A673 (cell line): ENCODE data around the gene UBALD1. TPM values are rescaled to one million over a fixed set of nuclear protein-coding genes. Genes with fewer than 3 reads are reported as not detected.

Experiments used
- BruUV-seq: library from RNA; stranded (reverse); fragments of 400-500 nt; replicated peaks from 2 replicates; lab custom pipeline; 2021; lab: Mats Ljungman, UMichigan
- CTCF ChIA-PET: fragments of 300-600 bp; sonication (Branson Sonifier 250); formaldehyde crosslinking; loops from one replicate; lab custom pipeline; 2022; ENCODE audit warnings: antibody characterized with exemption; lab: Charles Lee
- POLR2A ChIA-PET: fragments of 300-600 bp; sonication (Branson Sonifier 250); formaldehyde crosslinking; loops from one replicate; lab custom pipeline; 2022; ENCODE audit warnings: antibody characterized with exemption; ENCODE audit not compliant: low non-redundant PET; lab: Charles Lee
- DNase-seq: peaks from one replicate; pipeline ENCODE4 v3.0.0-alpha.2; 2015; ENCODE audit warnings: low spot score
- H3K27ac ChIP-seq: fragments of 200-600 bp; sonication (generic); 2 replicates; pipeline ENCODE4 v1.5.1; 2016; ENCODE audit warnings: mixed run types, low read depth, mild to moderate bottlenecking, mixed read lengths, antibody characterized with exemption, low read length; ENCODE audit not compliant: poor library complexity, severe bottlenecking
- H3K27me3 ChIP-seq: fragments of 200-600 bp; sonication (generic); replicated peaks from 2 replicates; pipeline ENCODE4 v1.6.1; 2017; ENCODE audit warnings: mixed run types, low read depth, mild to moderate bottlenecking, mixed read lengths, antibody characterized with exemption, low read length; ENCODE audit not compliant: insufficient read depth, poor library complexity
- H3K36me3 ChIP-seq: fragments of 200-600 bp; sonication (generic); 2 replicates; pipeline ENCODE4 v1.6.1; 2016; ENCODE audit warnings: mixed run types, mild to moderate bottlenecking, mixed read lengths, antibody characterized with exemption, low read length; ENCODE audit not compliant: insufficient read depth, poor library complexity, severe bottlenecking
- H3K4me1 ChIP-seq: fragments of 200-600 bp; sonication (generic); 2 replicates; pipeline ENCODE4 v1.6.1; 2017; ENCODE audit warnings: mixed run types, mild to moderate bottlenecking, mixed read lengths, antibody characterized with exemption, low read length; ENCODE audit not compliant: insufficient read depth, poor library complexity, severe bottlenecking
- H3K4me3 ChIP-seq: fragments of 200-600 bp; sonication (generic); 2 replicates; pipeline ENCODE4 v1.5.1; 2016; ENCODE audit warnings: low read depth, mixed run types, mild to moderate bottlenecking, mixed read lengths, low read length; ENCODE audit not compliant: poor library complexity, severe bottlenecking
- H3K9me3 ChIP-seq: fragments of 200-600 bp; sonication (generic); 2 replicates; pipeline ENCODE4 v1.6.1; 2016; ENCODE audit warnings: mixed run types, low read depth, mild to moderate bottlenecking, mixed read lengths, antibody characterized with exemption, low read length; ENCODE audit not compliant: poor library complexity, severe bottlenecking
- CTCF ChIP-seq: fragments of 300-800, 200-600 bp; sonication (generic); conservative IDR thresholded peaks from 2 replicates; pipeline ENCODE4 v1.5.1; 2017; ENCODE audit warnings: low read depth, mild to moderate bottlenecking, antibody characterized with exemption, low read length, moderate library complexity, mixed read lengths
- EZH2 ChIP-seq: fragments of 200-600 bp; sonication (generic); IDR thresholded peaks from 2 replicates; pipeline ENCODE4 v1.6.1; 2017; ENCODE audit warnings: borderline replicate concordance, low read depth, mild to moderate bottlenecking, mixed read lengths, antibody characterized with exemption, low read length; ENCODE audit not compliant: poor library complexity, severe bottlenecking
- intact Hi-C: fragments of 100-400 bp; cut with micrococcal nuclease; formaldehyde crosslinking; loops from one replicate; pipeline ENCODE4 v1.10.0; 2022; ENCODE audit not compliant: unreplicated experiment
- total RNA-seq: library from RNA; stranded (reverse); gene quantifications from 2 replicates; pipeline ENCODE4 v1.2.3, GENCODE V29; 2021

Gene UBALD1
- total RNA-seq, 1 experiment from 2014 or later = 36.5 TPM

GRCh38 chr16:4654964-4655590 is 40.4 kb upstream of the UBALD1 start:
- ChIA-PET CTCF (no interaction called here), POLR2A (no interaction called here)
- intact Hi-C loops = no loop called here
- no TSS peak for BruUV-seq
- Histone ChIP-seq H3K27ac (no peak overlapping the region), H3K9me3 (no peaks in the 10 kb centered on the region), H3K4me1 (no peaks in the 10 kb centered on the region), H3K27me3 (no peaks in the 10 kb centered on the region), H3K4me3 (no peak overlapping the region), H3K36me3 (peaks cover 7% of the 10 kb centered on the region)
- TF ChIP-seq CTCF (no peak), EZH2 (no peak)
- DNase-seq = no peak

- ChIA-PET POLR2A (no interaction called here), CTCF (no interaction called here)
Measured at GRCh38 chr16:4654011-4654963, 39.6 kb upstream of the UBALD1 start.

GRCh38 chr16:4652561-4652960 is 37.9 kb upstream of the UBALD1 start:
- Histone ChIP-seq H3K9me3 (no peaks in the 10 kb centered on the region), H3K4me1 (no peaks in the 10 kb centered on the region), H3K36me3 (peaks cover 7% of the 10 kb centered on the region), H3K27ac (no peak overlapping the region), H3K27me3 (no peaks in the 10 kb centered on the region), H3K4me3 (no peak overlapping the region)
- no TSS peak for BruUV-seq
- intact Hi-C loops = no loop called here
- DNase-seq = no peak
- ChIA-PET CTCF (no interaction called here), POLR2A (no interaction called here)
- TF ChIP-seq CTCF = no peak
- no peak for TF ChIP-seq EZH2

More at GRCh38 chr16:4654011-4654963, 39.6 kb upstream of the UBALD1 start:
- TF ChIP-seq EZH2 (no peak), CTCF (no peak)
- Histone ChIP-seq H3K36me3 (peaks cover 7% of the 10 kb centered on the region), H3K4me3 (no peak overlapping the region), H3K27ac (no peak overlapping the region), H3K9me3 (no peaks in the 10 kb centered on the region), H3K27me3 (no peaks in the 10 kb centered on the region), H3K4me1 (no peaks in the 10 kb centered on the region)
- BruUV-seq = no TSS peak
- DNase-seq = no peak
- intact Hi-C loops = no loop called here
